GM19438 (cell line): Measurements from ENCODE around the gene MYH2.

ENCODE experiments used
- ATAC-seq: cut with Tn5 transposase; IDR thresholded peaks from one replicate; pipeline ENCODE4 v1.9.1; 2021; ENCODE audit warnings: low read depth; ENCODE audit not compliant: unreplicated experiment

MYH2 gene

GRCh38 chr17:10518271-10519037, 31.0 kb downstream of the MYH2 start, which contains the start of gene MYH1:
Gene MYH1 (minus strand): TSS chr17:10518542. CDS start chr17:10516642, 1,900 bp downstream.
- ATAC-seq = no peak

DNA sequence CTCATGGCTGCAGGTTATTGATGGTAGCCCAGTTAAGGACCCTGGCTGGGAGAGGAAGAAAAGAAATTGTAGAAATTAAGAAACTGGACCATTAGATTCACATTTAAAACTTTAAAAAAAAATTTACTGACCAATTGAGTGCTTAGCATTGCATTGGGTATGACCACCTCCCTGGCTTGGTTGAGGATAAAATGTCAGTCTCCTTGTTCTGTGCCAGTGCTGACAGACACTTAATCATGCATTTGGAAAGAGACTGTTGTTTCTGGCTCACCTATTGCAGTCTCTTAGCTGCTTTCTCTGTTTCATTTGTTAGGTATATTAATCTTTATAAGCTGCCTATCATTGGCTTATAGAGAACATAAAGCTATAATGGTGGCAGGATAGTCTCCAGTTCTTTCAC, 32.8 kb downstream of the MYH2 start:
- no peak for ATAC-seq

GRCh38 chr17:10516065-10516464, 33.4 kb downstream of the MYH2 start:
- no peak for ATAC-seq

GRCh38 chr17:10513299-10514067, 36.0 kb downstream of the MYH2 start:
- no peak for ATAC-seq

DNA sequence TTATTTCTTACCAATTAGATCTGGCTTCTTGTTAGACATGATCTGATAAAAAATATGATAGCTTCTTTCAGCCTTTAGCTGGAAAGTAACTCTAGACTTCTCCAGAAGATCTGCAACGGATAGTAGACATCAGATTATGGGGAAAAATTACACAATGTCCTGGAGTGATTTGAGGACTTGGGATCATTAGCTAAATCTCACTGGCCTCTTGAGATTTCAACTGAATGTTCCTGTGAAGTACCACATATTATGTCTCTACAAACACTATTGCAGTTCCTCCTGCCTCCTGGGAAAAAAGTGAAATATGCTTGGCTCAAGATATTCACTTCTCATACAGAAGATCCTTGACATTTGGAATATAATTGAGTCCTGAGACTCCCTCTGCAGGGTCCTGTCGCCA, 36.6 kb downstream of the MYH2 start:
- ATAC-seq = no peak

GRCh38 chr17:10499950-10500349, 49.5 kb downstream of the MYH2 start:
- ATAC-seq = no peak

DNA sequence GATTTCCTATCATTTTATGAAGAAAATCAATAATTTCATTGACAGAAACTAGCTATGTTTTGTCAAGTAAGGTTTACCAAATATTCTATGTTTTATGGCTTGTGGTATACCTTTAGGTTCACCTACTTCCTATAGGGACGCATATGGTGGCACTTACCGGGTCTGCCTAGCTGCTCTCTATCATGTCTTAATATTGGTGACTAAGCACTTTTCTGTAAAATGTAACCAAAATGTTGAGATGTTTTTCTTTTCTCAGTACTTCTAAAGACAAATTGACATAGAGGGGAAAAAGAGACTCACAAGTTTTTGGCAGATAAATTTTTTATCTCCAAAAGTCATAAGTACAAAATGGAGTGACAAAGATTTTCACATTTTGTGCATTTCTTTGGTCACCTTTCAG, 57.5 kb downstream of the MYH2 start:
- no peak for ATAC-seq

GRCh38 chr17:10482252-10482651, 67.2 kb downstream of the MYH2 start:
- ATAC-seq = no peak

- ATAC-seq = no peak
Observed at GRCh38 chr17:10477701-10478100, 71.8 kb downstream of the MYH2 start.

GRCh38 chr17:10474536-10474935, 74.9 kb downstream of the MYH2 start:
- no peak for ATAC-seq

- ATAC-seq = no peak
Observed at GRCh38 chr17:10471858-10472257, 77.6 kb downstream of the MYH2 start.
